Activated CD4-positive, alpha-beta T cell treated with anti-CD3 and anti-CD28 coated beads for 36 hours (primary cell): ENCODE results near the gene NPC1L1. TPM values are rescaled to one million over a fixed set of nuclear protein-coding genes. Genes with fewer than 3 reads are reported as not detected.
A peak's percentile ranks its signal among the peaks of the same experiment; 100 is the strongest.

Source experiments
- ATAC-seq: fragments of 200-7000 bp; cut with Tn5 transposase; one replicate; pipeline ENCODE4 v1.10.0; 2021; ENCODE audit warnings: mild to moderate bottlenecking, moderate library complexity
- CTCF ChIA-PET: fragments of 350-600 bp; sonication (Branson Sonifier 250); formaldehyde crosslinking; loops from one replicate; lab custom pipeline; 2021; ENCODE audit warnings: antibody characterized with exemption; lab: Charles Lee
- POLR2A ChIA-PET: fragments of 350-600 bp; sonication (Branson Sonifier 250); formaldehyde crosslinking; loops from one replicate; lab custom pipeline; 2021; ENCODE audit warnings: antibody characterized with exemption, inconsistent platforms; lab: Charles Lee
- DNase-seq: peaks from one replicate; pipeline ENCODE4 v3.0.0-alpha.2; 2020
- H3K27ac Mint-ChIP-seq: one replicate; pipeline ENCODE4 v1.8.0; 2021; ENCODE audit warnings: mixed read lengths
- H3K27me3 Mint-ChIP-seq: one replicate; pipeline ENCODE4 v1.8.0; 2021; ENCODE audit warnings: mixed read lengths
- H3K36me3 Mint-ChIP-seq: one replicate; pipeline ENCODE4 v1.8.0; 2021; ENCODE audit warnings: low read depth, mixed read lengths
- H3K4me1 Mint-ChIP-seq: one replicate; pipeline ENCODE4 v1.8.0; 2021; ENCODE audit warnings: mixed read lengths
- H3K4me3 Mint-ChIP-seq: one replicate; pipeline ENCODE4 v1.8.0; 2021; ENCODE audit warnings: mild to moderate bottlenecking, moderate library complexity, mixed read lengths
- H3K9me3 Mint-ChIP-seq: one replicate; pipeline ENCODE4 v1.8.0; 2021; ENCODE audit warnings: low read depth, mixed read lengths
- intact Hi-C, 2 experiments: fragments of 100-400 bp; cut with DNase I in 1 of 2; cut with micrococcal nuclease in 1 of 2; formaldehyde crosslinking; loops; one replicate each; pipeline versions ENCODE4 v1.14.2 to v1.15.1; 2022 to 2024; cut with DNase I, micrococcal nuclease
- total RNA-seq, 2 experiments: library from RNA; stranded (reverse); gene quantifications; one replicate each; pipeline ENCODE4 v1.2.3, GENCODE V29; 2021

Gene NPC1L1
- total RNA-seq, 2 experiments from 2014 or later = 0.04 TPM; not detected in 1

DNA sequence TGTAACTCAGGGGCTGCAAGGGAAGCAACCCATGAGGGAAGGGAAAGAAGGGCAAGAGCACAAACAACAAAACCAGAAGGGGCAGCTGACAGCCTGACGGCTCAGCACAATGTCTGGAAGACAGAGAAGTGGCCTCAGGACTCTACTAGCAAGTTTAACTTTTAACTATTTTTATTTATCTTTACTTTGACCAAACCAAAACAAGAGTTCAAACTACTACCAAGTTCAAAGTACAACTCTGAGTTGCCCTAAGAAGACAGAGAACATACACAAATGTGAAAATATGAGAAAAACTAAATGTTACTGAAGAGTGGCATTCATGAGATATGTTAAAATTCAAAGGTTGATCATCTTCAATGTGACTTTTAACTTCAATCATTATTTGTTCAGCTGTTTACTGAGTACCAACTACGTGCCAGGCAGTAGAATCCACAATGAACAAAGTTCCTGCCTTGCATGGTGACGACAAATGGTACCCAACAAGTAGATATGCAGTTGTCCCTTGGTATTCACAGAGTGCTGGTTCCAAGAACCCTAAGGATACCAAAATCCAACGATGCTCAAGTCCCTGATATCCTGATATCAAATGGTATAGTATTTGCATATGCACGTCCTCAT lies 70.4 kb downstream of the NPC1L1 start:
- Mint-ChIP-seq H3K27me3 (no peaks in the 10 kb centered on the region), H3K27ac (no peak overlapping the region), H3K9me3 (no peaks in the 10 kb centered on the region), H3K4me1 (peaks cover 54% of the 10 kb centered on the region), H3K4me3 (no peak overlapping the region), H3K36me3 (peaks cover 49% of the 10 kb centered on the region)
- POLR2A ChIA-PET = no interaction called here
- ATAC-seq (no peak), DNase-seq (no peak)
- intact Hi-C loops = no loop called here
- CTCF ChIA-PET = interaction anchor here (0.6 to 1.3 kb wide), 3 partner anchors 95 to 185 kb away, joined by 3 to 5 read pairs (median 4); no protein-coding TSS in a partner anchor

DNA sequence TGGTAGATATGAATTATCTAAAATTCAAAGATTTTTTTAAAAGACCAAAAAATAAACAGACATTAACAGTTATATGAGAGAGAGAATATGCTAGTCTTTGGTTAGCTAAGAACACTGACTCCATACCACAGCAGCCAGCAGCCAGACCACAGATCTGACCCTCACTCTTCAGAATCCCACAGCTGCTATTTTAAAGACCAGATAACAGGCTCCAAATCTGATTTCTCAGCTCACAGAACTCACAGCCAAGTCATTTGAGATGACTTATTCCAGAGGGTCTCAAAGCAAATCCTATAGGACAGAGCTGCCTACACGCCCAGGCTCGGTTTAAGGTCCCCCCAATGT lies 71.0 kb downstream of the NPC1L1 start:
- DNase-seq = no peak
- no peak for ATAC-seq
- intact Hi-C loops = no loop called here
- H3K27me3 Mint-ChIP-seq = no peaks in the 10 kb centered on the region
- no peak overlapping the region for H3K27ac Mint-ChIP-seq
- CTCF ChIA-PET = interaction anchor here (1.2 to 1.3 kb wide), 2 partner anchors 95 to 122 kb away, joined by 3 to 5 read pairs; no protein-coding TSS in a partner anchor
- H3K4me3 Mint-ChIP-seq = no peak overlapping the region
- H3K36me3 Mint-ChIP-seq = peaks cover 52% of the 10 kb centered on the region
- H3K4me1 Mint-ChIP-seq = peaks cover 58% of the 10 kb centered on the region
- POLR2A ChIA-PET = interaction anchor here (0.5 kb wide), 1 partner anchor 334 kb away, joined by 3 read pairs; no protein-coding TSS in a partner anchor
- no peaks in the 10 kb centered on the region for H3K9me3 Mint-ChIP-seq

DNA sequence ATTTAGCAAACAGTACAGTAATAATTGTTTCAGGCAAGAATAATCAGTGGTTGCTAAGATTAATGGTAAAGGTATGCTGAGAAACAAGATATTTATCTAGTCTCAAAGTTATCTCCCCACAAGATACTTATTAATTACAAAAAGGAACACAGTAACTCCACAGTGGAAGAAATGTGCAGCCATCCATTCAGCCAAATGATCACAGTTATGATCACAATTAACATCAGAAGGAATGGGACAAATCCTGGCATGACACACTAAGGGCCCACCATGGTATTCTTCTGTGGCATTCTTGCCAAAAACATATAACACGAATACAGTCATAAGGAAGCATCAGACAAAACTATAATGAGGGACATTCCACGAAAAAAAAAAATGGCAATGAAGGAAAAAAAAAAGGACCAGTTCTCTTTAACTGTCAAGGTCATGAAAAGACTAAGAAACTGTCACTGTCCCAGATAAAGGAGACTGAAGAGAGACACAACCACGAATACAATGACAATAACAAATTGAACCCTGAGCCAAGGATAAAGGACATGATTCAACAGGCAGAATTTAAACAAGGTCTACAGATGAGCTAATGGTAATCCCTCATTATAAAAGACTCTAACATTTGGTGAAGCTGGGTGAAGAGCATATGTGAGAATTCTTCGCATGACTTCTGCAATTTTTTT lies 71.5 kb downstream of the NPC1L1 start:
- ChIA-PET CTCF (interaction anchor here (1.2 to 1.3 kb wide), 2 partner anchors 96 to 122 kb away, joined by 3 to 5 read pairs; no protein-coding TSS in a partner anchor), POLR2A (interaction anchor here (0.5 kb wide), 1 partner anchor 334 kb away, joined by 3 read pairs; no protein-coding TSS in a partner anchor)
- Mint-ChIP-seq H3K4me1 (peaks cover 58% of the 10 kb centered on the region), H3K27ac (peak overlapping the region; percentile 6), H3K4me3 (no peak overlapping the region), H3K27me3 (no peaks in the 10 kb centered on the region), H3K36me3 (peaks cover 54% of the 10 kb centered on the region), H3K9me3 (no peaks in the 10 kb centered on the region)
- intact Hi-C loops = no loop called here
- DNase-seq = no peak
- ATAC-seq = no peak

DNA sequence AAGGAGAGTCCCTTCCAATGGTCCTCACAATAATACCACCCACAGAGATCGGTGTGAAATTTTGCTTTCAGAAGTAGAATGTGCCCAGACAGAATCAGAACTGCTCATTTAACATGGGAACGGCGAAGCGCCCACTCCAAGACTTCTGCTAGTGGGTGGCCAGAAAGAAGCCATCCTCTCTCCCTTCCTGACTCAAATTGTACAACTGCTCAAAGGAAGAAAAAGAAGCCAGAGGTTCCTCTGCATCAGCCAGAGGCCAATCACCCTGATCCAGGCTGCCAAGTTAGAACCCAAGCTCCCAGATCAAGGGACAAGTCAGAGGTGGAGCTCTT lies 73.9 kb downstream of the NPC1L1 start:
- Mint-ChIP-seq H3K27ac (peak overlapping the region; percentile 71), H3K4me3 (no peak overlapping the region), H3K36me3 (peaks cover 46% of the 10 kb centered on the region), H3K9me3 (no peaks in the 10 kb centered on the region), H3K4me1 (peaks cover 59% of the 10 kb centered on the region), H3K27me3 (no peaks in the 10 kb centered on the region)
- ChIA-PET CTCF (interaction anchor here (0.7 to 1.7 kb wide), 3 partner anchors 9 to 210 kb away, joined by 3 to 10 read pairs (median 3); no protein-coding TSS in a partner anchor), POLR2A (interaction anchor here (0.6 kb wide), 1 partner anchor 564 kb away, joined by 3 read pairs; no protein-coding TSS in a partner anchor)
- ATAC-seq = no peak
- no peak for DNase-seq
- intact Hi-C loops = no loop called here

DNA sequence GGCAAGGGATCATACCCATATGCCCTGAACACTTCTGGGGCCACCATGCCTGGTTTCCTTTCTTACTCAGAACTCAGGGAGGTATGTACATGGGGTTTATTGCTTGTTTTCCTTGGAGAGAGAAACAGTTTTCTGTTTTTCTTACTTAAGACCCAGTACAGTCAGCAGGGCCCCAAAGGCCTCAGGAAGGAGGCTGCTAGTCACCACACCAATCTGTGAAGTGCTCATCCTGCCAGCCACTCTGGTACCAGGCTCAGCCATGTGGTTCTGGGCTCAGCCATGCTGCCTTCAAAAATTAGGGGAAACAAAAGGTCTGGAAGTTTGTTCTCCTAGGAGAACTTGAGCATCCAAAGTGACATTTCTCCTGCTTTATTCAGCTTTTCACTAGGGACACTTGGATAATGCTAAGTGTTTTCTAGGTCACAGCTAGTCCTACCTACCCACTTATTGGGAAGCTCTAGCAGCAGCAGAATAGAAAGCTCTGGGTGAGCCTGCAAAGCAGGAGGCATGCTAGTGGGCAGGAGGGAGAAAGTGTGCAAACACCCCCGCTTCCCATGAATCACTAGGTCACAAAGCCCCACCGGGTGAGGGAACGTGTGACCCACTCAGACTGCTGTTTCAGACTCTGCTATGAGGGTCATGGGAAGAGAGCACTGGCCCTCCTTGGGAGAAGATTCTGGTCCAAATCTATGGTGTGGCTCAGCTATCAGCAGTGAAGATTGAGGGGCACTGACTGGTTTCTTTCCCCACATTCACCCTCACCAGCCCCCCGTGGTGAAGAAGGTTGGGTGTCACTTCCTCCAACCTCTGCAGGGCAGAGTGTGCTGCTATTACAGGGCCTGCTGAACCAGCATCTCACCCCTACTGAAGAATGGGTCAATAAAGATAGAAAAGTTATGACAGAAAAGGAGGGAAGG lies 74.6 kb downstream of the NPC1L1 start:
- ChIA-PET POLR2A (no interaction called here), CTCF (interaction anchor here (0.7 to 1.7 kb wide), 4 partner anchors 9 to 209 kb away, joined by 3 to 10 read pairs (median 4); no protein-coding TSS in a partner anchor)
- H3K27ac Mint-ChIP-seq = peak overlapping the region; percentile 71
- no peaks in the 10 kb centered on the region for H3K9me3 Mint-ChIP-seq
- H3K36me3 Mint-ChIP-seq = peaks cover 47% of the 10 kb centered on the region
- no peak overlapping the region for H3K4me3 Mint-ChIP-seq
- H3K27me3 Mint-ChIP-seq = no peaks in the 10 kb centered on the region
- peak; percentile 34 for ATAC-seq
- peak; percentile 43 for DNase-seq
- intact Hi-C loops = no loop called here
- H3K4me1 Mint-ChIP-seq = peaks cover 61% of the 10 kb centered on the region

DNA sequence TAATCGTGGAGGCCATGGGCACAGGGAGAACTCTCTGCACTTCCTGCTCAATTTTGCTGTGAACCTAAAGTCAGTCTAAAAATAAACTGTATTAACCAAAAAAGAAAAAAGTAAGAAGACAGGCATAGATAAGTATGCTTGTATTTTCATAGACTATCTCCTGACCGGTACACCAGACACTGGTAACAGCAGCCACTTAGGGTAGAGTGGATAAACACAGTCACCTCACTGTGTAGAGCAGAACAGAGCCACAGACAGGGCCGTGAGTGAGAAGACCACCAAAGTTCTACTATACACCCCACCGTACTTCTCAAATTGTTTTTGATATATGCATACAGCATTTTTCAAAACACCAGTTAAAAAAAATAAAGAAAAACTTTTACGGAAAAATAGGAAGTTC lies 75.6 kb downstream of the NPC1L1 start:
- DNase-seq (no peak), ATAC-seq (no peak)
- ChIA-PET CTCF (interaction anchor here (1.1 to 1.7 kb wide), 2 partner anchors 10 to 13 kb away, joined by 5 to 10 read pairs; no protein-coding TSS in a partner anchor), POLR2A (interaction anchor here (0.6 kb wide), 1 partner anchor 9 kb away, joined by 3 read pairs; no protein-coding TSS in a partner anchor)
- H3K9me3 Mint-ChIP-seq = no peaks in the 10 kb centered on the region
- no peak overlapping the region for H3K4me3 Mint-ChIP-seq
- H3K27me3 Mint-ChIP-seq = no peaks in the 10 kb centered on the region
- peaks cover 69% of the 10 kb centered on the region for H3K4me1 Mint-ChIP-seq
- peak overlapping the region; percentile 17 for H3K27ac Mint-ChIP-seq
- H3K36me3 Mint-ChIP-seq = peaks cover 53% of the 10 kb centered on the region
- intact Hi-C loops = no loop called here

DNA sequence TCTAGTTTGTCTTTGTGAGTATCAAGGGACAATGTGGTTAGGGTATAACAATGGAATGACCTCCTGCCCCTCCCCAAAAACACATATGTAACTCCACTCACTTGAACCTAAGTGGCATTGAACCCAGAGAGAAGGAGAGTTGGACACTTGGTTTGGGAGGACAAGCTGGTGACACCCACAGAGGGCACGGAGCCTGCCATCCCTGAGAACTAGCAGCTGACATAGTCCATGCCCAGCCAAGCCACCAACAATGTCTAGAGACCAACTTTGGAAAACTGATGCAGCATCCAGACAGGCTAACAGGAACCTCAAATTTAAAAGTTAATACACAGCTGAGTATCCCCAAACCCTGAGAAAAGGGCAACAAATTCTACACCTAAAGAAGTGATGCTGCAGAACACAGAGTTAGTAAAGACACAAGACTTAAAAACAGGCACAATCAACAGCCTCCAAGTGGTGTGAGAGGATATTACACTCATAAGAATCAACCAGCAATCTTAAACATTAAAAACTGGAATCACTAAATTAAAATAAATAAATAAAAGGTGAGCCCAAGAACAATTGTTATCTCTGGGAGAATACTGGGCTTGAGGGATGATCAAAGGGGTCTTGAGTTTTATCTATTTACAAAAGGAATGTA lies 77.8 kb downstream of the NPC1L1 start:
- H3K36me3 Mint-ChIP-seq = peaks cover 49% of the 10 kb centered on the region
- CTCF ChIA-PET = interaction anchor here (1.0 to 1.8 kb wide), 4 partner anchors 9 to 19 kb away, joined by 3 to 10 read pairs (median 4); no protein-coding TSS in a partner anchor
- H3K4me1 Mint-ChIP-seq = peaks cover 68% of the 10 kb centered on the region
- no peak overlapping the region for H3K4me3 Mint-ChIP-seq
- no peaks in the 10 kb centered on the region for H3K27me3 Mint-ChIP-seq
- intact Hi-C loops = no loop called here
- POLR2A ChIA-PET = interaction anchor here (0.6 kb wide), 1 partner anchor 733 kb away, joined by 3 read pairs; no protein-coding TSS in a partner anchor
- ATAC-seq = no peak
- no peaks in the 10 kb centered on the region for H3K9me3 Mint-ChIP-seq
- H3K27ac Mint-ChIP-seq = no peak overlapping the region
- no peak for DNase-seq

Other genes with a start within 250 kb of the NPC1L1 start
- gene CAMK2B, start 215.7 kb downstream of the NPC1L1 start, total RNA-seq = 1 to 10 TPM; 1.1 to 1.8 TPM
- gene NUDCD3, start 50.7 kb downstream of the NPC1L1 start, total RNA-seq = 10 to 100 TPM; 70.3 to 77.6 TPM
- 100 to 1,000 TPM in 1 of 2 experiments, 10 to 100 TPM in 1; 98.5 to 104 TPM for gene DDX56, start 32.6 kb upstream of the NPC1L1 start, total RNA-seq
- gene TMED4, start 40.9 kb upstream of the NPC1L1 start, total RNA-seq = 10 to 100 TPM; 71.6 to 73.0 TPM
- 10 to 100 TPM; 80.3 to 90.1 TPM for gene OGDH, start 65.3 kb upstream of the NPC1L1 start, total RNA-seq
- 100 to 1,000 TPM in 1 of 2 experiments, 10 to 100 TPM in 1; 82.8 to 106 TPM for gene ZMIZ2, start 207.5 kb upstream of the NPC1L1 start, total RNA-seq